Thymus (tissue), 14 donors: ENCODE data around the gene MMRN2. TPM values are rescaled to one million over a fixed set of nuclear protein-coding genes. Genes with fewer than 3 reads are reported as not detected.
"Not testable (repeated sequence)": the region's sequence is repeated elsewhere in the genome, so short reads cannot be mapped to it uniquely, and the experiment has no call there.

Source experiments
- DNase-seq, 9 donors: peaks; one replicate each; pipeline ENCODE4 v3.0.0-alpha.2; 2013; ENCODE audit warnings: low spot score in 9 of 9, low read depth in 6 of 9, missing footprints in 1 of 9
- H3K27ac ChIP-seq, 2 donors: one replicate each; pipeline ENCODE4 v1.5.1; 2013; ENCODE audit warnings: control low read depth in 1 of 2, low read depth in 1 of 2, low read length in 1 of 2, mild to moderate bottlenecking in 1 of 2, moderate library complexity in 1 of 2
- H3K27me3 ChIP-seq, 2 donors: one replicate each; pipeline ENCODE4 v1.5.1; 2013; ENCODE audit warnings: low read length in 1 of 2; ENCODE audit not compliant: control insufficient read depth in 2 of 2, insufficient read depth in 1 of 2
- H3K36me3 ChIP-seq, 2 donors: one replicate each; pipeline ENCODE4 v1.5.1; 2013; ENCODE audit warnings: low read length in 1 of 2, mild to moderate bottlenecking in 1 of 2, moderate library complexity in 1 of 2; ENCODE audit not compliant: control insufficient read depth in 2 of 2, insufficient read depth in 2 of 2
- H3K4me1 ChIP-seq, 2 donors: one replicate each; pipeline ENCODE4 v1.5.1; 2013; ENCODE audit warnings: low read length in 2 of 2; ENCODE audit not compliant: control insufficient read depth in 2 of 2, insufficient read depth in 2 of 2
- H3K4me3 ChIP-seq, 2 donors: one replicate each; pipeline ENCODE4 v1.5.1; 2013; ENCODE audit warnings: low read length in 2 of 2, control low read depth in 1 of 2, mild to moderate bottlenecking in 1 of 2
- H3K9me3 ChIP-seq, 2 donors: one replicate each; pipeline ENCODE4 v1.5.1; 2013; ENCODE audit warnings: low read length in 1 of 2, mild to moderate bottlenecking in 1 of 2; ENCODE audit not compliant: control insufficient read depth in 2 of 2, insufficient read depth in 1 of 2
- WGBS: extraction: QIAGEN DNeasy Blood & Tissue Kit; methylation state at CpG from one replicate; pipeline ENCODE4 v1.1.7; 2013; 5-methylcytosine and 5-hydroxymethylcytosine counted together
- long read RNA-seq, 10 donors: transcript quantifications; one replicate each; lab custom pipeline, GENCODE V29; 2026
- polyA plus RNA-seq: library from polyadenylated mRNA; stranded (reverse); fragments of 200-250 nt; gene quantifications from one replicate; pipeline ENCODE4 v1.2.3, GENCODE V29; 2013
- total RNA-seq: library from RNA; stranded (reverse); fragments of 120-200 nt; gene quantifications from one replicate; pipeline ENCODE4 v1.2.4, GENCODE V29; 2013
- donor health status: healthy.

The MMRN2 gene, protein sequence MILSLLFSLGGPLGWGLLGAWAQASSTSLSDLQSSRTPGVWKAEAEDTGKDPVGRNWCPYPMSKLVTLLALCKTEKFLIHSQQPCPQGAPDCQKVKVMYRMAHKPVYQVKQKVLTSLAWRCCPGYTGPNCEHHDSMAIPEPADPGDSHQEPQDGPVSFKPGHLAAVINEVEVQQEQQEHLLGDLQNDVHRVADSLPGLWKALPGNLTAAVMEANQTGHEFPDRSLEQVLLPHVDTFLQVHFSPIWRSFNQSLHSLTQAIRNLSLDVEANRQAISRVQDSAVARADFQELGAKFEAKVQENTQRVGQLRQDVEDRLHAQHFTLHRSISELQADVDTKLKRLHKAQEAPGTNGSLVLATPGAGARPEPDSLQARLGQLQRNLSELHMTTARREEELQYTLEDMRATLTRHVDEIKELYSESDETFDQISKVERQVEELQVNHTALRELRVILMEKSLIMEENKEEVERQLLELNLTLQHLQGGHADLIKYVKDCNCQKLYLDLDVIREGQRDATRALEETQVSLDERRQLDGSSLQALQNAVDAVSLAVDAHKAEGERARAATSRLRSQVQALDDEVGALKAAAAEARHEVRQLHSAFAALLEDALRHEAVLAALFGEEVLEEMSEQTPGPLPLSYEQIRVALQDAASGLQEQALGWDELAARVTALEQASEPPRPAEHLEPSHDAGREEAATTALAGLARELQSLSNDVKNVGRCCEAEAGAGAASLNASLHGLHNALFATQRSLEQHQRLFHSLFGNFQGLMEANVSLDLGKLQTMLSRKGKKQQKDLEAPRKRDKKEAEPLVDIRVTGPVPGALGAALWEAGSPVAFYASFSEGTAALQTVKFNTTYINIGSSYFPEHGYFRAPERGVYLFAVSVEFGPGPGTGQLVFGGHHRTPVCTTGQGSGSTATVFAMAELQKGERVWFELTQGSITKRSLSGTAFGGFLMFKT
- total RNA-seq (6.8 TPM), polyA plus RNA-seq (9.3 TPM)
- long read RNA-seq, donor 1: 0 reads
- long read RNA-seq, donor 2: 0 reads
- long read RNA-seq, donor 3, full-length matches to known transcripts: 1 of 8 reads
- long read RNA-seq, donor 3, partial matches to known transcripts: 7 of 8 reads
- long read RNA-seq, donor 3, other reads (novel, unspliced or antisense): 0 of 8 reads
- long read RNA-seq, donor 4: 0 reads
- long read RNA-seq, donor 5, partial matches to known transcripts: 14 of 14 reads
- long read RNA-seq, donor 5, other reads (novel, unspliced or antisense): 0 of 14 reads
- long read RNA-seq, donor 6, full-length matches to known transcripts: 3 of 33 reads
- long read RNA-seq, donor 6, partial matches to known transcripts: 30 of 33 reads
- long read RNA-seq, donor 6, other reads (novel, unspliced or antisense): 0 of 33 reads
- long read RNA-seq, donor 7, partial matches to known transcripts: 25 of 25 reads
- long read RNA-seq, donor 7, other reads (novel, unspliced or antisense): 0 of 25 reads
- long read RNA-seq, donor 8: 0 reads
- long read RNA-seq, donor 9, full-length matches to known transcripts: 1 of 1 reads
- long read RNA-seq, donor 9, partial matches to known transcripts: 0 of 1 reads
- long read RNA-seq, donor 9, other reads (novel, unspliced or antisense): 0 of 1 reads
- long read RNA-seq, donor 10: 0 reads

DNA sequence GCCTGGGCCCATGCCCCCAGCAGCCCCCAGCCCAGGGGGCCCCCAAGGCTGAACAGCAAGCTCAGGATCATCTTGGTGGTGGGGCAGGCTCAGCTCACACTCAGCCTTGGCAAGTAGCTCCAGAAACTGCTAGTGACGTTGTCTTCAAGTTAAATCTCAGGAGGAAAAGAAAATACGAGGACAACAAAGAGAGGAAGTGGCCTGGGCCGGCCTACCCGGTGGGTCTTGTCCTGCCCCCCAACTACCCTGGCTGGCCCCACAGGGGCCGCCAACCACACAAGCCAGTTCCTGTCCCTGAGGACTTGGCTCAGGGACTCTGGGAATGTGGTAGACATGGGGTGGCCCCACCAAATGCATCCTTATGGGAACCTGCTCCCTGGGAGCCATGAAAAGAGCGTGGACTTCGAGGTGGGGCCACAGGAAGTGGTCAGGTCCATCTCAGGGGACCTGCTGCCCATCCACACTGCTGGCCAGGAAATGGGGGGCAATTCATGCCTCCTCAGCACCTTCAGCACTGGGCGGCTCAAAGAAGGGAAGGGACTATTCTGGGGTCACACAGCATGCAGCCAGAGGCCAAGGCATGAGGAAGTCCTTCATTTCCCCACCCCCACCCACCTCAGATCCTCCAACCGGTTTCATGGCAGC is at the start of gene MMRN2:
Gene MMRN2, minus strand, starts transcription at position 145 of the 645 bp plus-strand sequence. Its CDS starts 74 bp downstream, at position 71.
- H3K27me3 ChIP-seq: peaks cover 0 to 8% of the 10 kb centered on the region in 2 donors
- no peak within 1 kb of the TSS for H3K27ac ChIP-seq
- peaks cover 0 to 7% of the 10 kb centered on the region in 2 donors for H3K4me1 ChIP-seq
- no peak within 1 kb of the TSS for H3K4me3 ChIP-seq
- DNase-seq: no peak
- no peaks in the 10 kb centered on the region for H3K9me3 ChIP-seq
- no peaks in the 10 kb centered on the region for H3K36me3 ChIP-seq
- WGBS: 62% methylated on average over 9 of the region's 9 CpGs

DNA sequence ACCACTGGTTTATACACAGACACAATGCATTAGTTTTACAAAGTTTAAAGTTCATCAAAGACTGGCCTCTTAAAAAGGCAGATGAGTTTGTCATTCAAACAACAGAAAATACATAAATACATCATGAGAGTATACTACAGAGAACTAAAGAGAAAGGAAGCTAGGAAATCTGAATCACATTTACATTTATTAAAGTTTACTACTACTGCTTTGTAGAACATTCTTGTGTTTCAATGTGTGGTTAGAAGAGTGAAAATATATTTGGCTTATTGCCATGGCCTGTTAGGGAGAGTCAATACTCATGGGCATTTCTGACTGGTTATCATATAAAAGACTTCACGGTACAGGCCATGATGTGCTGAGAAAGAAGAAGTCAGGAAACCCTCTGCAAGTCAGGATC is 49.7 kb upstream of the MMRN2 start:
- 88% methylated on average over 1 of the region's 1 CpG for WGBS
- not testable (repeated sequence) for H3K36me3 ChIP-seq, H3K27ac ChIP-seq

DNA sequence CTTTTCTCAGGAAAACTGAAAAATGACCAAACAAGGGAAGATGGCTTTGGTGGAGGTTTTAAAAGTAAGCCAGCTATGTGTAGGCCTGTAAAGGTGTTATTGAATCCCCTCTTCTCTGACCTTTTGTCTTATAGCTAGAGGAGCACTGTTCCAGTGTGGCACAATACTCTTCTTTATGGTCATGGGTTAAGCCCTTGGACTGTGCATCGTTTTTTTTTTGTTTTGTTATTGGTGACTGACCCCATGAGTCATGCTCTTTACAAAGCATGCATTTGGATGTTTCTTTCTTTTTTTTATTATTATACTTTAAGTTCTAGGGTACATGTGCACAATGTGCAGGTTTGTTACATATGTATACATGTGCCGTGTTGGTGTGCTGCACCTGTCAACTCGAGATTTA is 43.1 kb upstream of the MMRN2 start:
- H3K4me3 ChIP-seq: no peak overlapping the region
- H3K9me3 ChIP-seq: no peaks in the 10 kb centered on the region
- H3K4me1 ChIP-seq: no peaks in the 10 kb centered on the region
- H3K27me3 ChIP-seq: no peaks in the 10 kb centered on the region
- H3K36me3 ChIP-seq: no peaks in the 10 kb centered on the region
- DNase-seq: no peak
- WGBS: 96% methylated on average over 3 of the region's 3 CpGs
- H3K27ac ChIP-seq: no peak overlapping the region

More for the DNA sequence above, 49.7 kb upstream of the MMRN2 start:
- not testable (repeated sequence) for H3K4me1 ChIP-seq, H3K9me3 ChIP-seq, H3K4me3 ChIP-seq, H3K27me3 ChIP-seq, DNase-seq

DNA sequence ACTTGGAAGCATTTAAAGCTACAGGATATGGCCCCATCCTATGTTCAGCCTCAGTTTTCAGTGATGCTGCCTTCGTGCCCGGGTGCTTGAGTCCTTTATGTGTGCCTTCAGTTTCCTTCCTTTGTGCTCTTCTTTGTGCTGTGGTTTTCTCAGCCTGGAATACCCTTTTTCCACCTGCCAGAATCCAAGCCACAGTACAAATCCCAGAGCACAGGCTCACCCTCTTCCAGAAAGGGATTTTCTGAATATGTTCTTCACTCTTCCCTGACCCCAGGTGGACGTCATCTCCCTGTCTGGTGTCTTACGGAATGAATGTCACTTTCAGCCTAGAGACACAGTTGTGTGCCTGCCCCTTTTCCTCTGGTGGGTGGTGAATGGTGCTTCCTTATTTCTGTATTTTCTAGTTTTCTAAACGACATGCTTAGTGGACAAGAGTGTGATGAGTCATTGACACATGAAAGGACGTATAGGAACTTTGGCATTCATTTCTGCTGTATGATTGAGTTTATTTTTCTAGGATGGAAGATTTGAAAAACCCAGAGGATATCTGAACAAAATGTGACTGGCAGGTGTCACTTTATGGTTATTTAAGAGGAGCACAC is 42.5 kb upstream of the MMRN2 start:
- DNase-seq, H3K4me1 ChIP-seq, H3K27me3 ChIP-seq, H3K4me3 ChIP-seq, H3K27ac ChIP-seq, H3K36me3 ChIP-seq, H3K9me3 ChIP-seq: not testable (repeated sequence)
- WGBS: 77% methylated on average over 6 of the region's 6 CpGs

DNA sequence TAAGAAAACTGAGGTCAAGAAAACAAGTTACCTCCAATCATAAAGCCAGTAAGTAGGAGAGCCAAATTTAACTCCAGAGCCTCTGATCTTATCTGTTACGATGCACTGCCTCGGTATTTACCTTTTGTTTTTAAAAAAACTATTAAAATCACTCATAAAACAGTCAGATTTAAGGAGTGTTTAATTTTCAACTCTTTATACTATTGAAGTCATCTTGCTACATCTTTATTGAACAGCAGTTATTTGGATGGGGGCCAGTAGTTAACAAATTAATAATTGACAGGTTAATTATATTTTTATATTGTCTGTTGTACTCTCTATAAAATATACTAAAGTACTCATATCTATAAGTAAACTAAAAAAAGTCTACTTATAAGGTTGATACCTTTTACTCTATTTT is 35.5 kb upstream of the MMRN2 start:
- no peaks in the 10 kb centered on the region for H3K36me3 ChIP-seq
- H3K4me1 ChIP-seq: no peaks in the 10 kb centered on the region
- H3K4me3 ChIP-seq: no peak overlapping the region
- H3K27ac ChIP-seq: no peak overlapping the region
- no peaks in the 10 kb centered on the region for H3K9me3 ChIP-seq
- no peaks in the 10 kb centered on the region for H3K27me3 ChIP-seq
- 94% methylated on average over 2 of the region's 2 CpGs for WGBS
- no peak for DNase-seq

DNA sequence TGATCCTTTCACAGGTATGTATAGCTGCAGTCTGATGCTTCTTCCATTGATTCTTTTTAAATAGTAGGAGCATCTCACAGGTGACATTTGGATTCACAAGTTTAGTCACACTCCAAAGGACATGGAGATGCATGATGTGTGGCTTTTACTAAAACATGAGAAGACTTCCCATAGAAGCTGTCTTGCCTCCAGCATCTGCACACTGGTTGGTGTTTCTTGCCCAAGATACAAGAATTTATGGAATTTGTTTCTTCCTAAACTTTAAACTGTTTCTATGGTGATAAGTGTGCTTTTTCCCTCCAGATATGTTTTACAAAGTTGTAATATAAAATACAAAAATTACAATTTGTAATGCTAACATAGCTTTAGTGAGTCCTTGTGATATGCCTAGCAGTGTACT is 35.0 kb upstream of the MMRN2 start:
- no peak for DNase-seq
- no peaks in the 10 kb centered on the region for H3K9me3 ChIP-seq
- H3K4me1 ChIP-seq: no peaks in the 10 kb centered on the region
- H3K36me3 ChIP-seq: no peaks in the 10 kb centered on the region
- H3K27ac ChIP-seq: no peak overlapping the region
- no peaks in the 10 kb centered on the region for H3K27me3 ChIP-seq
- H3K4me3 ChIP-seq: no peak overlapping the region

DNA sequence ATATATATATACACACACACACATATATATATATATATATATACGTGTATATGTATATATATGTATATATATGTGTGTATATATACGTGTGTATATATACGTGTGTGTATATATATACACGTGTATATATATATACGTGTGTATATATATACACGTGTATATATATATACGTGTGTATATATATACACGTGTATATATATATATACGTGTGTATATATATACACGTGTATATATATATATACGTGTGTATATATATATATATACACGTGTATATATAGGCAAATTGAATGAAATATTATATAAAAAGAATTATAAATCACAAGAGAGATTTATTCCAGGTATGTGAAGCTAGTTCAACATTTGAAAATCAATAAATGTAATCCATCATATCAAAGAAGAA is 33.9 kb upstream of the MMRN2 start:
- not testable (repeated sequence) for DNase-seq, H3K27ac ChIP-seq
- 83% methylated on average over 12 of the region's 12 CpGs for WGBS

DNA sequence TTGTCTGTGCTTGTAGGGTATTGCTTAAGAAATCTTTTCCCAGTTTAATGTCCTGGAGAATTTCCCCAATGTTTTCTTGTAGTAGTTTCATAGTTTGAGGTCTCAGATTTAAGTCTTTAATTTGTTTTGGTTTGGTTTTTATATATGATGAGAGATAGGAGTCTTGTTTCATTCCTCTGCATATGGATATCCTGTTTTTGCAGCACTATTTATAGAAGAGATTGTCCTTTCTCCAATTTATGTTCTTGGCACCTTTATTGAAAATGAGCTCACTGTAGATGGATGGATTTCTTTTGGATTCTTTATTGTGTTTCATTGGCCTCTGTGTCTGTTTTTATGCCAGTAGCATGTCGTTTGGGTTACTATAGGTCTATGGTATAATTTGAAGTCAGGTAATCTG is 31.1 kb upstream of the MMRN2 start:
- WGBS: 92% methylated on average over 1 of the region's 1 CpG
- no peaks in the 10 kb centered on the region for H3K9me3 ChIP-seq
- DNase-seq: no peak
- no peaks in the 10 kb centered on the region for H3K4me1 ChIP-seq
- no peaks in the 10 kb centered on the region for H3K36me3 ChIP-seq
- H3K27me3 ChIP-seq: no peaks in the 10 kb centered on the region
- H3K27ac ChIP-seq: no peak overlapping the region
- no peak overlapping the region for H3K4me3 ChIP-seq

More for the DNA sequence above, 33.9 kb upstream of the MMRN2 start:
- not testable (repeated sequence) for H3K9me3 ChIP-seq, H3K27me3 ChIP-seq, H3K36me3 ChIP-seq, H3K4me3 ChIP-seq, H3K4me1 ChIP-seq
